ENCODE results near the gene AIG1.

Gene AIG1

GRCh38 chr6:143248359-143248758, 187.7 kb downstream of the AIG1 start:
- in situ Hi-C loops (cut with MboI; ENCODE audit: low sequenced_read_pairs, unreplicated experiment) = no loop called here
- no peak for TF ChIP-seq CTCF (IDR thresholded peaks at IDR 0.05; ENCODE audit: borderline replicate concordance, control extremely low read depth, extremely low read depth, insufficient read depth, missing control alignments)
- no peak for DNase-seq (ENCODE audit: low spot score)

- in situ Hi-C loops (cut with MboI; ENCODE audit: low sequenced_read_pairs, unreplicated experiment) = no loop called here
- no peak for TF ChIP-seq CTCF (IDR thresholded peaks at IDR 0.05; ENCODE audit: borderline replicate concordance, control extremely low read depth, extremely low read depth, insufficient read depth, missing control alignments)
- DNase-seq (ENCODE audit: low spot score) = no peak
Observed at GRCh38 chr6:143251288-143251687, 190.6 kb downstream of the AIG1 start.

- no peak for DNase-seq (ENCODE audit: low spot score)
- no peak for TF ChIP-seq CTCF (IDR thresholded peaks at IDR 0.05; ENCODE audit: borderline replicate concordance, control extremely low read depth, extremely low read depth, insufficient read depth, missing control alignments)
- in situ Hi-C loops (cut with MboI; ENCODE audit: low sequenced_read_pairs, unreplicated experiment) = no loop called here
Observed at GRCh38 chr6:143252961-143253360, 192.3 kb downstream of the AIG1 start.

- no peak for TF ChIP-seq CTCF (IDR thresholded peaks at IDR 0.05; ENCODE audit: borderline replicate concordance, control extremely low read depth, extremely low read depth, insufficient read depth, missing control alignments)
- in situ Hi-C loops (cut with MboI; ENCODE audit: low sequenced_read_pairs, unreplicated experiment) = no loop called here
- no peak for DNase-seq (ENCODE audit: low spot score)
Observed at GRCh38 chr6:143253586-143253985, 192.9 kb downstream of the AIG1 start.

GRCh38 chr6:143258945-143259344, 198.3 kb downstream of the AIG1 start:
- in situ Hi-C loops (cut with MboI; ENCODE audit: low sequenced_read_pairs, unreplicated experiment) = no loop called here
- no peak for DNase-seq (ENCODE audit: low spot score)
- no peak for TF ChIP-seq CTCF (IDR thresholded peaks at IDR 0.05; ENCODE audit: borderline replicate concordance, control extremely low read depth, extremely low read depth, insufficient read depth, missing control alignments)

- DNase-seq (ENCODE audit: low spot score) = no peak
- in situ Hi-C loops (cut with MboI; ENCODE audit: low sequenced_read_pairs, unreplicated experiment) = no loop called here
- TF ChIP-seq CTCF (IDR thresholded peaks at IDR 0.05; ENCODE audit: borderline replicate concordance, control extremely low read depth, extremely low read depth, insufficient read depth, missing control alignments) = no peak
Observed at GRCh38 chr6:143260857-143261256, 200.2 kb downstream of the AIG1 start.

- TF ChIP-seq CTCF (IDR thresholded peaks at IDR 0.05; ENCODE audit: borderline replicate concordance, control extremely low read depth, extremely low read depth, insufficient read depth, missing control alignments) = no peak
- in situ Hi-C loops (cut with MboI; ENCODE audit: low sequenced_read_pairs, unreplicated experiment) = no loop called here
- DNase-seq (ENCODE audit: low spot score) = no peak
Observed at GRCh38 chr6:143261899-143262436, 201.3 kb downstream of the AIG1 start.
